HG02763 (cell line): ENCODE data around the gene ACSL6.

Experiments used
- ATAC-seq: cut with Tn5 transposase; IDR thresholded peaks from one replicate; pipeline ENCODE4 v1.9.1; 2021; ENCODE audit warnings: mild to moderate bottlenecking, moderate library complexity; ENCODE audit not compliant: unreplicated experiment

The ACSL6 gene

DNA sequence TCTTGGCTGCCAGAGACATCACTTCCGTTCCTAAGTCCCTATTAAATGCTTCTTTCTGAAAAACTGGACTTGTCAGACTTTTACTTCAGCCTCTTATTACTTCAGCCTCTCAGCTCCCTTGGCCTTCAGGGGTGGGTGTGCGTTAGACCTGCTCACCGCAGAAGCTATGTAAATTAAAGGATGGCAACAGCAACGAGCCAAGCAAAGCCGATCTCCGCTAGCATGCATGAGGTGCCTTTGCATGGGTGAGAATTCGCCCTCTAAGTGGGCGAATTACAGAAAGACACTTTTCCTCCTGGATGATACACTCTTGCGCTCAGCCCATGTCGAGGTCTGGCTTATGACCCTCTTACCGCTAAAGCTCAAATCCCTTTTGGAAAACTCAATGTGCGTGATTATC lies 38.1 kb upstream of the ACSL6 start:
- no peak for ATAC-seq

DNA sequence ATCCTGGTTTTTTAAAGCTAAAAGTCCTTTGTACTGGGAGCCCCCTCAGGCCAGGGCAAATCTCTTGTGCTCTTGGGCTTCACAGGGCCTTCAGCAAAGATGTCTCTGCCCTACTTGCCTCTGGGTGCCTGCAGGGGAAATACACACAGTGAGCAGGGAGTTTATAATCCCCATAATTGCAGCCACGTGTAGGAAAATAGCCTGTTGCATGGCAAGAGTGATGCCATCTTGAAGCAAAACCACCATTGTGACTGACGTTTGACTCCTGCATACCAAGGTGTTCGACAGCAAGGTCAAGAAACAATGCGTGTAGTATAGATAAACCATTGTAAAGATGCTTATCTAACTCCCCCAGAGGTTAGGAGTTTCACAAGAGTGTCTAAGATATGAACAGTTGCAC lies 37.6 kb upstream of the ACSL6 start:
- ATAC-seq: no peak

DNA sequence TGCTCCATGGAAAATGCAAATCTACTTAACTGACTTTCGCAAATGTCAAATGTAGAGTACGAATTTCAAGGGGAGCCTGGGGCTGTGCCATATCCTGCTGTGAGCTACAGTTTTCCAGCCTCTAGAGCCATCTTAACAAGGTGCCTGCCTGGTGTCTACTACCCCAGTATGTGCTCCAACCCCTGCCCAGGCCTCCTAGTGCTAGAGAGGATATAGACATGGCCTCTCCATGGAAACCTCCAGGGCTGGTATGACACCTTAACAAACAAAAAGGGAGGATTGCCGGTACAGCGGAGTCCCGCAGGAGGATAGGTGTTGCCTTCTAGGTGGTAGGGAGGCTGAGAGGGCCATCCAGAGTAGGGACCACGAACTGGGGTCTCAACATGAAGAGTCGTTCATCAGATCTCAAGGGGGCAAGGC lies 35.4 kb upstream of the ACSL6 start:
- ATAC-seq: no peak

DNA sequence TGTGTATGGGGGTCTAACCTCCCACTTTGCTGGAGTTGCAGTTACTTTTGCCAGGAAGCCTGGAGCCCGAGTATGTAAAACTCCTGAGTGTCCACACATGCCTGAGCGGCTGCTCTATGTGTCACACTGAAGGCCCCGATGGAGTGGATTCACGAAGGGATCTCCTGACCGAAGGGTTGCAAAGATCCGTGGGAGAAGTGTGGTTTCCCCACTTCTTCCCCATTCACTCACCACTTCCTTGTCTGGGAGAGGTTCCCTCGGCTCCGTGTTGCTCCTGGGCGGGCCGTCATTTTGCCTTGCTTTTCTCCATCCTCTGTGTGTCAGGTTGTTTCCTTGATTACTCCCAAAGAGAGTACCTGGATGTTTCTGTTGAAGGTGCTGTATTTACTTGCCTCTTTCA lies 32.7 kb upstream of the ACSL6 start:
- ATAC-seq: no peak

- ATAC-seq: no peak
Observed at GRCh38 chr5:132037353-132037752, 25.9 kb upstream of the ACSL6 start.

- no peak for ATAC-seq
Observed at GRCh38 chr5:132033122-132033521, 21.7 kb upstream of the ACSL6 start.

- ATAC-seq: no peak
Observed at GRCh38 chr5:132032196-132032595, 20.7 kb upstream of the ACSL6 start.

GRCh38 chr5:132030610-132031009 lies 19.2 kb upstream of the ACSL6 start:
- no peak for ATAC-seq

GRCh38 chr5:132029609-132030330 lies 18.3 kb upstream of the ACSL6 start:
- ATAC-seq: no peak

DNA sequence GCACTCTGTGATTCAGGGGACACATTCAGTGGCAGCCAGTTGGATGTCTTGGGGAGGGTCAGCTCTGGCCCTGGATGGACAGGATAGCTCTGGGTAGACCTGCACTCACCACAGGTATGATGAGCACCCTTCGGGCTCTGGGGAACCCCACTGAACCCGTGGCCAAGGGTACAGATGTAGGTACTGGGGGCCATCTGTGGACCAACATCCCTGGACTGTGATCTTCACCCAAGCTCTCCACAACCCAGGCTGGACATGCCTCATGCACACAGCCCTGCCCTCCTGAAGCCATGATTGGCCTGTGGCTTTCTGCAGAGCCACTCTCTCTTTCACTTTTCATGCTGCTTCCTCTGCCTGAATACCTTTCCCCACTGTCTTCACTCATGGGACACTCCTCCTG lies 15.6 kb upstream of the ACSL6 start:
- no peak for ATAC-seq

DNA sequence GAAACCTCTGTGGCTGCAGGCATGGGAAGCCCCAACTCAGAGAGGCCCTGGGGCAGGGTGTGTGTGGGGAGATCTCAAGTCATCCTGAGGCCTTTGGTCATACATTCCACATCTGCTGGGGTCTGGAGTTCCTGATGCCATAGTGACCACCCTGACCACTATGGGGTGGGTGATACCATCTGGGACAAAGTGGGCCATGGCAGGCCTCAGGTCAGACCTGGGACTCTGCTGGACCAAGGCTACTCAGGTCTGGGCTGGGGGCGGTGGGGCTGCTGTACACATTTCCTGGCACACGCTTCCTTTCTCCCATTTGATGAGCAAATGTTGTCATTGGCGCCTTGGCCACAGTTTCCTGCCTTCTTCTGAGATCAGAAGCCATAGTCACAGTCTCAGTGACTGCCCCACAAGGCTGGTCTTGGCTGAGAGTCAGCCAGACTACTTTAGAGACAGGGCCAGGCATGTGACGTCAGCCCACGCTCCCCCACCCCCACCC lies 15.1 kb upstream of the ACSL6 start:
- ATAC-seq: no peak

DNA sequence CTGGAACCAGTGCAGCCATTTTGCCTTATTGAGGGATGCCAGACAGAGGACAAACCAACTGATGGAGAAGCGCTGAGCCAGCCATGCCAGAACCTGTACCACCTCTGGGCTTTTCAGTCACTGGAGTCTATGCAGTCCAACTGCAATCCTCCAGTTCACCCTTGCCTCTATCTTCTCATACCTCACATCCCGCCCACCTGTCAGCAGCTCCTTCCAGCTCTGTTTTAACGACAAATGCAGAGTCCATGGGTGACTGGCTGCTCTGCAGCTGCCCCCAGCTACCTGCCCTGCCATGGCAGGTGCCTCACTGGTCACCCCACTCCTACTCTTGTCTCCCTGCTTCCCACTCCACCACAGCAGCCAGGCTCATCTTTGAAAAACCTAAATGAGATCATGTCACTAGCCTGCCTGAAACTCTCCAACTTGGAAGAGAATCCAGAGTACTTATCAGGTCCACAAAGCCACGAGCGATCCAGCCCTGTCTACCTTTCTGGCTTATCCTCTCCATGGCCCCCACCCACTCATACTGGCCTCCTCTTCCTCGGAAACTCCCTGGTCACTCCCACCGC lies 14.0 kb upstream of the ACSL6 start:
- ATAC-seq: no peak

GRCh38 chr5:132024789-132025402 lies 13.4 kb upstream of the ACSL6 start:
- no peak for ATAC-seq

- no peak for ATAC-seq
Observed at GRCh38 chr5:132024117-132024435, 12.6 kb upstream of the ACSL6 start.

DNA sequence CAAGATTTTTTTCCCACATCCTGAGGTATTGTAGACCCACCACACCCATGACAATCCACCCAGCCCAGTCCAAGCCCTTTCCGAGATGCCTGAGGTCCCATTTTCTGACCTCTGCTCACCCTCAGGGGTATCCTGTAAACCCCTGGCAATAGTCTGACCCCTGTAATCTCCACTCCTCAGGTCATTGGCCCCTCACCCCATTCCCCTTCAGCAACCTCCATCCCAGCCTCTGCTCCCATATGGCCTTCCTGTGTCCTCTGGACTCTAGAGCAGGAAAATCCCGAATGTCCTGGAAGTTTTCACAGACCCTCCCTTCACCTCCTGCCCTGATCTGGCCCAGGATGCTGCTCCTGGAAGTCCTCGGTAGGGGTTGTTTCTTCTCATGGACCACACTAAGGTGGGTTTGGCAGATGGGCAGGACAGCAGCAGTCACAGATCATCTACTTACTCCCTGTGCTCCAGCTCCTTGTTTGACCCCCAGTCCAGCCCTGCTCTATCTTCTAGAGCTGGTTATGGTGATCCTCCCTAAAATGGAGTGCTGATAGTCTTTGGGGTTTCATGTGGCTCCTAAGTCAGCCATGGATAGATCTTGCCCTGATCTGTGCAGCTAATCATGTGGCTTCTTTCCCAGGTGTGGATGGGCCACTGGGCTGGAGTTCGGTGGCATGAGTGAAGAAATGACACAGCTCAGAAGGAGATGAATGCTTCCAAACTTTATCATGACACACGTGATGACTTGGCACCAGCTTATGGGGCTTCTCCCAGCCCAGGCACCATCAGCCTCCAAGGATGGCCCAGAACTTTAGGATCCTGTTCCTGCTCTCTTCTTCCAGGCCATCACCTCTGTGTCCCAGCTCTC lies 12.0 kb upstream of the ACSL6 start:
- ATAC-seq: no peak

GRCh38 chr5:132022737-132023136 lies 11.3 kb upstream of the ACSL6 start:
- ATAC-seq: no peak

- no peak for ATAC-seq
Observed at GRCh38 chr5:132021654-132022053, 10.2 kb upstream of the ACSL6 start.

GRCh38 chr5:132020568-132021339 lies 9.3 kb upstream of the ACSL6 start:
- peak; percentile 12 for ATAC-seq

GRCh38 chr5:132019857-132020555 lies 8.5 kb upstream of the ACSL6 start:
- ATAC-seq: peak; percentile 94

GRCh38 chr5:132019337-132019736 lies 7.9 kb upstream of the ACSL6 start:
- no peak for ATAC-seq
